Left cardiac atrium (tissue), 4 donors: ENCODE data around the gene SBDS. TPM values are rescaled to one million over a fixed set of nuclear protein-coding genes. Genes with fewer than 3 reads are reported as not detected.
"Not testable (repeated sequence)": the region's sequence is repeated elsewhere in the genome, so short reads cannot be mapped to it uniquely, and the experiment has no call there.

Experiments
- ATAC-seq, 2 donors: fragments of 200-7000 bp; cut with Tn5 transposase; one replicate each; pipeline ENCODE4 v1.9.1; 2020; ENCODE audit warnings: mild to moderate bottlenecking in 2 of 2, moderate library complexity in 2 of 2
- DNase-seq: peaks from one replicate; pipeline ENCODE4 v3.0.0-alpha.2; 2020
- intact Hi-C, 2 donors: fragments of 100-400 bp; cut with DNase I; formaldehyde crosslinking; loops; one replicate each; pipeline versions ENCODE4 v1.14.1 to v1.15.1; 2022 to 2023
- long read RNA-seq: library from polyadenylated mRNA; unstranded; transcript quantifications from one replicate; pipeline ENCODE4 v2.0.0, GENCODE V29; 2021
- total RNA-seq, 2 donors: library from RNA; stranded (reverse); fragmentation: NEBNext Ultra II Directional; extraction: Animal tissue kit (Norgen Biotek cat#: 25700); gene quantifications; one replicate each; pipeline ENCODE4 v1.2.1, GENCODE V29; 2021
- donor health status: DM: no; HTN: yes; CAD: no.
- donor health status: DM: no; HTN: yes; CAD: no; lungs with severe emphysema.
- donor health status: DM: yes; HTN: yes; CAD: no.
- donor health status: Dilated cardiomyopathy.

Gene SBDS
- total RNA-seq = 100 to 1,000 TPM; 147 to 216 TPM
- long read RNA-seq, transcript SBDS-201 (5 exons, 1,631 nt) = major isoform, 252 of 264 reads
- long read RNA-seq, partial matches to known transcripts = 8 of 264 reads
- long read RNA-seq, other reads (novel, unspliced or antisense) = 4 of 264 reads

DNA sequence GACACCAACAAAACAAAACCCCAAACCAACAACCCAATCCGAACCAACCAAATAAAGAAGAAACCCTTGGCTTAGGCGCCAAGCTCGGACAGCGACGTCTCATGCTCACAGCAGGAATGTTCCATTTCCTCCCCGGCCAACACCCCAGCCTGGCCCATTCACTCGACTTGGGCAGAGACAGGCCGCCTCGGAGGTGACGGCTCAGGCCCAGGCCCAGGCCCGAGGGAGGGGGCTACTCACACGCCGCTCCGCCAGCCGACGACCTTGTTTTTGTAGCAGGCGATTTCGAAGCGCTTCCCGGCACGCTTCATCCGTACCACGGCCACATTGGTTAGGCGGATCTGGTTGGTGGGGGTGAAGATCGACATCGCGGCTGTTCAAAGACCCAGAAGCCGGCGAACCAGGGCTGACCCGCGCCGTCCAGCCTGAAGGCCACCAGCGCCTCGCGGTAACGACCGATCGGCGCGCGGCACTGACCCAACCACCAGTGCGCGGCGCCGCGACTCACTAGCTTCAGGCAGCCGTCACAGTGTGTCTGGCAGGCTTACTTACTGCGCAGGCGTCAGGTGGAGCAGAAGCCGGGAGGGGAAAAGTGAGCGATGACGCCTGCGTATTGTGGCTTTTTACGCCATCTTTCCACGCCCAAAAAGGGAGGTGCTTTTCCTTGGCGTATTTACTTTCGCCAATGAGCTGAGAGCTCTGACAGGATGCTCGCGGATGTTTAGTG lies at the start of gene SBDS:
SBDS (minus strand) TSS at position 537 of the 727 bp plus-strand sequence; CDS start at position 368, 169 bp downstream.
- ATAC-seq = peak; percentile 84 to 91
- peak; percentile 95 for DNase-seq
- intact Hi-C loops = not testable (repeated sequence)

DNA sequence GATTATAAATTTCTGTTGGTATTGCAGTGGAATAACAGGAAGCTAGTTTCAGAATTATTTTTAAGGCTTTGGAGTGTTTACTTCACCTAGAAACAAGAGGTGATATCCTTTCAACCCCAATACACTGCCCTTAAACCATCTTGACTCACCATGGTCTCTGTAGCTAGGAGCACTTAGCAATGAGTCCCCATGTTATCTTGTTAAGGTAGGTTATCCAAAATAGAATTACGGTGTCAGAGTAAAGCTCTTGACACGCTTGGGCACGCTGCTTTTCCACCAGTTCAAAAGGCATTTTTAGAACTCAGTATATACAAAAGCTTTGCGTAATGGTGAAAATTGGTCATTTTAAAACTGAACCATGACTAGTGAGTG lies 48.2 kb upstream of the SBDS start:
- DNase-seq, intact Hi-C loops: not testable (repeated sequence)
- ATAC-seq = peak in 1 of 2 donors; percentile 62

DNA sequence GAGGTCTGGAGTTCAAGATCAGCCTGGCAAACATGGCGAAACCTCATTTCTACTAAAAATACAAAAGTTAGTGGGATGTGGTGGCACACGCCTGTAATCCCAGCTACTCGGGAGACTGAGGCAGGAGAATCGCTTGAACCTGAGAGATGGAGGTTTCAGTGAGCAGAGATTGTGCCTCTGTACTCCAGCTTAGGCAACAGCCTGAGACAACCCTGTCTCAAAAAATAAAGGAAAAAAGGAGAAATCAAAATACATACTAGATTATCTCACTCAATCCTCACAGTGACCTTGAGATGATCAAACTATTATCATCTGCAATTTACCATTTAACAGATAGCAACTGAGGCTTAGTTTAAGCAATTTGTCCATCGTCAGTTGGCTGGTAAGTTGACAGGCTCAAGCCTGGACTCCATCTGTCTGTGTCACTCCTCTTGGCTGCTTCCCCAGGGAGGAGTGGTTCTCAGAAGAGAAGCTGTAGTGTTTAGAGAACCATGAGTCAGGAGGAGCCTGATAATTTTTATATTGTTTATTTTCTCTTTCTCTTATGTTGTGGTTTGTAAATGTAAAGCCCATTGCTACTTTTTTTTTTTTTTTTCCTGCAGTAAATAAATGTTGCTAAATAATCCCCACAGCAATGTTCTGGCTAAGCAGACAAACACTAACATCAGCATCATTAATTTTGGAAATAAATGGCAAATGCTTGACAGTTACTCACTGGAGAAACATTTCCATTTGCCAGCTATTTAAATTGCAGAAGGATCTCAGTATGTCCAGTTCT lies 47.6 kb upstream of the SBDS start:
- ATAC-seq (peak; percentile 90 to 98), DNase-seq (peak; percentile 72)
- intact Hi-C loops = not testable (repeated sequence)

DNA sequence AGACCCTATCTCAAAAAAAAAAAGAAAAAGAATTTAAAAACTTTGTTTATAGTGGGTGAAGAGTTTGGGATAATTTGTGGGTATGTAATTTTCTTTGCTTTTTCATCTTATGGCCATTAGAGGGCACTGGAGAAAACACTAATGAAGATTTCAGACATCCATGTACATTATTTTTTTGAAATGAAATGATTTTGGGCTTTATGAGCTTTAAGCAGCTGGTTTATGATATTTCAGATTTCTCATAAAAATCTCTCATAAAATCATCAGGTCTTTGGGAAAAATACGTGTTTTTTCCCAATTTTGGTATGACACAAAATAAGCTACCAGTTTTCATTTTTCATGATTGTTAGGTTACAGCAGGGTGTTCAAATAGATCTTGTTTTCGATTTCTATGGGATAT lies 45.4 kb upstream of the SBDS start:
- DNase-seq, ATAC-seq, intact Hi-C loops: not testable (repeated sequence)

DNA sequence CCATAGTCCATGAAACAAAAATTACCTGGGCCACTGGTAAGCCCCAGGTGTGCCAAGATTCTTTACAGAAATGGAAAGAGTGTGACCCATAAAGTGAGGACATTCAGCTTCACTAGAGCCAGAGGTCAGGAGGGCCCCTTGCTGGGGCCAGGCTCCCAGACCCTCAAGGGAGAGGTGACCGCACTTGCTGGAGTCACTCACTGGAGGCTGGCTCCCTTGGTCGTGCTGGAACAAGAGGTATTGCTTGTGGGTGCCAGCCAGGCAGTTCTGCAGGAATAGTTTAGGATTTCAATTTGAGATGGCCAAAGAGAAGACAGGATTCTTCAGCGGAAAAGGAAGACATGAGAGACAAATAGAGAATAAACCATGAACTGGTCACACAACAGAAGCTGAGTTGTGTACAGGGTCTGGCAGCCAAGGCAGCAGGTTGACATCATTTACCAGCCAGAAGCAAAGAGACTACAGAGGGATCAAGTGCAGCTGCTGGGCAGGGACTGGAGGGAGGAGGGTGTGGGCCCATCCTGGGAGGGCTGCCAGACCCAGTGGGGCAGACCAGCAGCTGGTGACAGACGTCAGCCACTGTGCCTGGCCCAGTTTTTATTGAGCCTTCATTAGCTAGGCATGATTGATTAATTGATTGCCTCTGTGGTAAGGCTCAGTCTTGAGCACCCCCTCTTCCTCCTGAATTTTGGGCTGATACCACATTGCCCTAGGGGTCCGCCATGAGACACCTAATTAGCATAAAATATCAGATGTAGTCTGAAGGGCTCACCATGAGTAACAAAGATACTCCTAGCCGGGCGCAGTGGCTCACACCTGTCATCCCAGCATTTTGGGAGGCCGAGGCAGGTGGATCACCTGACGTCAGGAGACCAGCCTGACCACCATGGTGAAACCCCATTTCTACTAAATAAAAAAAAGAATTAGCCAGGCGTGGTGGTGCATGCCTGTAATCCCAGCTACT lies 41.3 kb upstream of the SBDS start:
- ATAC-seq = peak; percentile 94 to 96
- intact Hi-C loops = not testable (repeated sequence)
- DNase-seq = peak; percentile 50

DNA sequence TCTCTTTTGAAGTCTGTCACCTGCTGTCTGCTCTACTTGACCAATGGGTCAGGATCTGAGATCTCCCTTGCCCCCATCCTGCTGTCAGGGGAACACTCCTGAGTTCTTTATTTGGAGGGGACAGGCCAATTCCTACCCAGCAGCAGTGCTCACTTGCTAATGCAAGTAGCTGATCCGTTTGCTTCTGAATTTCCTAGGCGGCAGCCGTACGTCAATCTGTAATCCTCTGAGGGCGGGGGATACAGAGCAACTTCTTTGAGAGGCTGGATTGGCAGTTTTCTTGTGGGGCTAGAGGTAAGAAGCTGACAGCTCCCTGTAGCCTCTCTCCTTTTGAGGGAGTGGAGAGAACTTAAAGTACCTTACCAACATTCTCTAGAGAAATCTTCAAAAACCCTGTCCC lies 37.9 kb upstream of the SBDS start:
- no peak for ATAC-seq
- intact Hi-C loops = no loop called here

DNA sequence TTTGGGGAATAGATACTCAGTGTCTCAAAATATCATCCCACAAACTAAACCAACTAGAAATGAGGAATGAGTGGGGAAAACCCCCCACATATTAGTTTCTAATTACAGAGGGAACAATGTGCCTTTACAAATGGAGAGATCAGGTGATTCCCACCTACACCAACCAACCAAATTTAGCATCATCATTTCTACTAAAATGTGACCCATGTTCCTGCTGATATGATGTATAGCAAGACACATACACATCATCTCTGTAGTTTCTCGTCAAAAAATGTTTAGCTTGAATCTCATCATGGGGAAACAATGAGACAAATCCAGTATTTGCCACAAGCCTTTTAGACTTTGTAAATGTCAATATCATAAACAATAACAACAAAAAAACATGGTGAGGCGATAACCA lies 36.3 kb upstream of the SBDS start:
- ATAC-seq, DNase-seq, intact Hi-C loops: not testable (repeated sequence)

More for the DNA sequence above, 37.9 kb upstream of the SBDS start:
- no peak for DNase-seq

DNA sequence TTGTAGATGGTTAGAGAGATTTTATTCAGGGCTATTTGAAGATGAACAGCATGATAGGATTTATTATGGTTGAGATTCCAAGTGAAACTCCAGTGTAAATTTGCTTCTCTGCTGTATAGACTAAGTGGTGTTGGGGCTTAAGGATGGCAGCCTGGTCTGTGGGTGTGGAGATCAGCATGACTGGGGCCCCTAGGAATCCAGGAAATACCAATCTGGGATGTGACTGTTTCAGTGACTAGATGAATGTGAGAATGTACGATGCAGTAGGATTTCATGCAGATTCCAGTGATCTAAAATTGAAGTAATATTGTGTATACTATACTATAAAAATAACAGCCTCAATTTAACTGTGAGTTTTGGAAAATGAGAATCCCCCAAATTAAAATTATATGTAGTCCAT lies 30.1 kb upstream of the SBDS start:
- peak in 1 of 2 donors; percentile 17 for ATAC-seq
- intact Hi-C loops, DNase-seq: not testable (repeated sequence)

DNA sequence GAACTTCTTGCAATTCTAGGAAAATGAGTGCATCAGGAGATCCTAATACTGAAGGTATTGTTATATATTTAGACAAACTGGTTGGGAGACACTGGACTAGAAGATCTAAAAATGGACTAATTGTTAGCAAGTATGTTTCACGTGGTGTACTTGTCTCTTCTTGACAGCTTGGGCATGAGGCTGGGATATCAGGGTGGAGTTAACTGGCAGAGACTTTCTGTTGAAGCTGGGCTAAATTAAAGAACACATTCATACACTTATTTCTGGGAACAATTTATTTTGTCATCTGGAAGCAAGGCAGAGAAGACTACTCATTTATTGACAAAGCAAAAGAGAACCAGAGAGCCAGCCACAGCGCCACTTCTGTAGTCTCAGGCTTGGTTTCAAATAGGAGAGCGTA lies 27.1 kb upstream of the SBDS start:
- DNase-seq = no peak
- peak; percentile 58 to 72 for ATAC-seq
- intact Hi-C loops = no loop called here

DNA sequence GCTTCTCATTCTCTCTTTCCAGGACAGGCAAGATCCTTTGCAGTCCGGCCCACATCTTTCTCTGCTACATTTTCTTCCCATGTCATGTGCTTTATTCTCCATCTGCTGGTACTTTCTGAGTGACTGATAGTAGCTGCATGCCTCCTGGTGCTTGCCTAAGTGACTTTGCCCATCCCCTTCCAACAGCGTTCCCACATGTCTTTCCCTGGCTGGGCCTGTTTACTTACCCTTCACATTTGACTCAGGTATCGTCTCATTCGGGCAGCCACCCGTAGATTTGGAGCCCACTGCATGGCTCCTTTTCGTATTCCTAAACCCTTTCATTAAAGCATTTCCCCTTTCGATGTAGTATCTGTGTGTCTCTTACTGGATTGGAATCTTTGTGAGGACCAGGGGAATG lies 25.9 kb upstream of the SBDS start:
- DNase-seq = no peak
- ATAC-seq = peak in 1 of 2 donors; percentile 27
- intact Hi-C loops = no loop called here

DNA sequence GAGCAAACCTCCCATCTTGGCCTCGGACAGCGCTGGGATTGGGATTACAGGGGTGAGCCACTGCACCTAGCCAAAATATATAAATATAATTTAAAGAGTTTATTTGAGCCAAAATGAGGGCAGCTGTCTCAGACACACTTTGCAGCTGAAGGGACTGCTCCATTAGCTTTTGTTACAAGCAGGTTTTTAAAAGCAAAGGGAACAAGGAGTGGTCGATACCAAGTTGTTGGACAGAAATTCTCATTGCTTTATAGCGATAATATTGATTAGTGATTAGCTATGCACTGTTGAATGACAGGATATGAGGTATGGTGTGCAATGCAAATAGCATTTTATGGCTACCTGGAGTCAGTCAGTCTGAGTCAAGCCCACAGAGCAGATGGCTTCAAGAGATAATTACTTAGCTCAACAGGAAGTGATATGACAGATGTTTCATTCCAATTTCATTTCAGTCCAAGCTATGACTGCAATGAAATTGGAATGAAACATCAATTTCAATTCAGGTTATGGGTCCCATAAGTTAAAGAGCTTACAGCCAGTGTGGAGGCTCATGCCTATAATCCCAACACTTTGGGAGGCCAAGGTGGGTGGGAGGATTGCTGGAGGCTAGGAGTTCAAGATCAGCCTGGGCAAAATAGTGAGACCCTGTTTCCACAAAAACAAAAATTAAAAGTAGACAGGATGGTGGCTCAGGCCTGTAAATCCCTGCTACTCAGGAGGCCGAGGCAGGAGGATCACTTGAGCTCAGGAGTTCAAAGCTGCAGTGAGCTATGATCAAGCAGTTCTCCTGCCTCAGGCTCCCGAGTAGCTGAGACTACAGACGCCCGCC lies 24.4 kb upstream of the SBDS start:
- intact Hi-C loops = no loop called here
- DNase-seq (no peak), ATAC-seq (no peak)

DNA sequence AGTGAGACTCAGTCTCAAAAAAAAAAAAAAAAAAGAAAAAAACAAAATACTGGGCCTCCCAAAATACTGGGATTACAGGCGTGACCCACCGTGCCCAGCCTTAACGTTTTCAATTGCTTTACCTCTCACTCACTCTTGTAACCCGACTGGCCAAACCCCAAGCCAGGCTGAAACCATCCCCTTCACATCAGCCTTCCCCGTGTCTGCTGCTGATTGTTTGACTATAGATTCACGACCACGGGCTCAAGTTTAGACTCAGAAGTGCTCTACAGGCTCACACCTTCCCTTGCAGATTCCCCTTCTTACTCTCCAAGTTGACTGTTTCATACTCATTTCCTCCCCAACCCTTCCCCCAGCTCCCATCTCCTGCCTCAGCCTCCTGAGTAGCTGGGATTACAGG lies 23.6 kb upstream of the SBDS start:
- intact Hi-C loops = no loop called here
- DNase-seq (no peak), ATAC-seq (no peak)

DNA sequence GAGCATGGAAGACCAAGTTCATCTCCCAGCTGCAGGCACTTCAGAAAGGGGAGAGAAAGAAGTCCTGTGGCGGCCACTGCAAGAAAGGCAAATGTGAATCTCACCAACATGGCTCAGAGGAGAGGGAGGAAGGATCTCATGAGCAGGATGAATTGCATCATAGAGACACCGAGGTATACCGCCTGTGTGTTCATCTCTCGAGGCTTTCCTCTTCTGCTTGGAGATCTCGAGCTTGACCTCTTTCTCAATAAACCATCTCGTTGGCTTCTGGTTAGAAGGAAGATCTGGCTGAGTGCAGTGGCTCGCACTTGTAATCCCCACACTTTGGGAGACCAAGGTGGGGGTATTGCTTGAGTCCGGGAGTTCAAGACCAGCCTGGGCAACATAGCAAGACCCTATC lies 22.6 kb upstream of the SBDS start:
- ATAC-seq, DNase-seq, intact Hi-C loops: not testable (repeated sequence)

DNA sequence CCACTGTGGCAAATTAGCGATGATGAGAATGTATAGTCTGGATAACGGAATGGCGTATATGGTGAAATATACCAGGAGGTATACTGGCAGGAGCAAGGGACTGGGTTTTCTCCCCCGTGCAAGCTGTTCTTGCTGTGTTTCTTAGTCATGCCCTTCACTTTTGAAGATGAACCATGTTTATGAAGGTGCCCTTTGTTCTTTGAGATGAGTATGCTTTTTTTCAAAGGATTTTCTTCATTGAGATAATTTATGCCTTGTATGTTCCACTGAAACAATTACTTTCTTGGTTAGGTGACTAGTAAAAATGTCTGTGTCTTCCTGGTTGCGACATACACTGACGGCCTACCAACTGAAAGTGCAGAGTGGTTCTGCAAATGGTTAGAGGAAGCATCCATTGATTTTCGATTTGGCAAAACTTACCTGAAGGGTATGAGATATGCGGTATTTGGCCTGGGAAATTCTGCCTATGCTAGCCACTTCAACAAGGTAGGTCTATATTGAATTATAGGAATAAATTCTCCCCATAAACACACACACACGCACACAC lies 18.8 kb upstream of the SBDS start:
- ATAC-seq, intact Hi-C loops, DNase-seq: not testable (repeated sequence)

DNA sequence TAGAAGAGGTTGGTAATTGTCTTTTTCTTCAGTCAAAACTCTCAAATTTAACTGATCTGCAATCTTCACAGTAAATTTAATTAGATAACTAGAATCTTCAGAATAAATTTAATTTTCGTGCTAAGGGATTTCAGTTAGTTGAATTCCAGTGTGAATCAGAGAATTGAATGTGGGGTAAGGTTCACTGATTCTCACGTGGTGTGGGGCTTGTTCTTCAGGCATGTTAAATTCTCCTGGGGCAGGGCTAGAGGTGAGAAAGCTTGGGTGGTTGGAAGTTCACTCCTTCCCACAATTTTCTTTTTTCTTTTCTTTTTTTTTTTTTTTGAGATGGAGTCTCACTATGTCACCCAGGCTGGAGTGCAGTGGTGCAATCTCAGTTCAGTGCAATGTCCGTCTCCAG lies 14.3 kb upstream of the SBDS start:
- ATAC-seq, DNase-seq, intact Hi-C loops: not testable (repeated sequence)

DNA sequence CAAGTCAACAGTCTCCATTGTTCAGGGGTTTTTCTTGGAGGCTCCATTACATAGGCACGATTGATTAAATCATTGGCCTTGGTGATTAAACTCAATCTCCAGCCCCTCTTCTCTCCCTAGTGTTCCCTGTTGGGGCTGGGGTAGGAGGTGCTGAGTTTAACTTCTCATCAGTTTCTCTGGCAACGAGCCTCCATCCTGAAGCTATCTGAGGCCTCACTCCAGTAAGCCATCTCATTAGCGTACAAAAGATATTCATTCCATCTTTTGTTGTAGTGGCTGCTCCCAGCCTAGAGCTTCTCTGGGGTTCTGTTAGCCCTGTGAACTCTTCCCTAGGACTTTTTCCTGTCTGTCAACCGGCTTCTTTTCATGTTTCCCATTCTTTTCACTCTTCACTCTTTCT lies 12.9 kb upstream of the SBDS start:
- ATAC-seq (no peak), DNase-seq (no peak)
- intact Hi-C loops = no loop called here

DNA sequence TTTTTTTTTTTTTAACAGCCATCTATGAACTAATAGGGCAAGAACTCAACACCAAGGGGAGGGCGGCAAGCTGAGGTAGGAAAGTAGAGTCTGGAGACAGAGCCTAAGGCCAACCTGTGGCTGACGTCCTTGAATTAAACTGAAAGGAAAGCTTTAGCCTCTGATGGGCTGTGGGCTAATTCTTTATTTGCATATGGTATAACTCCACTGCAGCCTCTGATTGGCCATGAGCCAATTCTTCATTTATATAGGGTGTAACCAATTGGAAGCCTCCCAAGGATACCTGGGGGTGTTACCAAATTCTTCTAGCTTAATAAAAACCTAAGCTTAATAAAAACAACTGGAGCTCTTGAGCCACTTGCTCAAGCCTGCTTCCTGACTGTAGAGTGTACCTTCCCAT lies 11.6 kb upstream of the SBDS start:
- intact Hi-C loops = no loop called here
- no peak for ATAC-seq
- DNase-seq = no peak

DNA sequence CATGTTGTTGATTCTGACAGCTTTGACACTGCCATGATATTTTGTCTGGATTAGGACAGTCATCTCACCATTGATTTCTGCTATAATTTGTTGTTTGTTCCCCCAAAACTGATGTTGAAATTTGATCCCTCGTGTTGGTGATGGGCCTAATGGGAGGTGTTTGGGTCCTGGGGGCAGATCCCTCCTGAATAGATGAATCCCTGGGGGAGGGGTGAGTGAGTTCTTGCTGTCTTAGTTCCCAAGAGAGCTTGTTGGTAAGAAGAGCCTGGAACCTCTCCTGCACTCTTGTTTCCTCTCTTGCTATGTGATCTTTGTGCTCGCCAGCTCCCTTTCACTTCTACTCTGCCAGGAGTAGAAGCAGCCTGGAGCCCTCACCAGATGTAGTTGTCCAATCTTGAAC lies 8.8 kb upstream of the SBDS start:
- ATAC-seq, intact Hi-C loops, DNase-seq: not testable (repeated sequence)
